ENCODE measurements around the gene PRKCZ.

PRKCZ gene
- total RNA-seq, result 37.8 to 38.5 reads per million in 2 donors

DNA sequence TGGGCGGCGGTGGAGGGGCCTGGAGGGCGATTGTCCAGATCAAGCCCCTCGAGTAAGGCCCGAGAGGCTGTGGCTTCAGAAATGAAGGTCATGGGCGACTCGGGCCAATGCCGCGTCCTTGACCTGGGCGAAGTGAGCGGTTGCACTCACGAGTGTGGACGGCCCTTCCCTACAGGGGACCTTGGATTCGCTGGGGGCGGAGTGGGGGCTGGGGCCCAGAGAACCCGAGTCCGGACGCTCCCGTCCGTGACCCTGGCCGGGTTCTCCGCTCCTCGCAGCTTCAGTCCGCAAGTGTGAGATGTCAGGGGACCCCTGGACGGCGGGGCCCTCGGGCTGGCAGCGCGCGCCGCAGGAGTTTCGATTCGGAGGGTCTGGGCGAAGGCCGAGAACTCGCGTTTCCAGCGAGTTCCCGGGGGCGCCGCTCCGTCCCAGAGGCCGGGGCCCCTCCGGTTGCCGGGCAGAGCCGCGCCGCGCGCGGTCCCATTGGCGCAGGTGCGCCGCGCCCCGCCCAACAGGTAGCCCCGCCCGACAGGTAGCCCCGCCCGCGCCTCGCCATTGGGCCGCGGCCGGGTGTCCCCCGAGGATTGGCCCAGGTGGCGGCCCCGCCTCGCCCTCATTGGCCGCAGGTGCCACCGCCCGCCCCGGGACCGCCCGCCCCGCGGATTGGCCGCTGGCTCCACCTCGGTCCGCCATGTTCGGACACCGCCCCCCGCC is at the start of gene PRKCZ:
Gene PRKCZ (plus strand): TSS at position 694 of the 714 bp plus-strand sequence. CDS start 220 bp downstream, outside the sequence.
- peak; percentile 93 for DNase-seq

DNA sequence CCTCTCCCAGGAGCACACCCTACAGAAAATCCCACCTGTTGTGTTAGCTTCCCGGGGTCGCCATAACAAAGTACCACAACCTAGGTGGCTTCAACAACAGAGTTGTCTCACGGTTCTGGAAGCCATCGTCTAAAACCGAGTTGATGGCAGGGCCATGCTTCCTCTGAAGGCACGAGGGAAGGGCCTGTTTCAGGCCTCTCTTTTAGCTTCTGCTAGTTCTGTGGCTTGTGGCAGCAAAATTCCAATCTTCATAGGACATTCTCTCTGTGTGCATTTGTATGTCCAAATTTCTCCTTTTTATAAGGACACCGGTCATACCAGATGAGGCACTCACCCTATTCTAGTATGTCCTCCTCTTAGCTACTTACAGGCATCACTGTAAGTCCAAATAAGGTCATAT is 49.8 kb upstream of the PRKCZ start:
- DNase-seq, result no peak

DNA sequence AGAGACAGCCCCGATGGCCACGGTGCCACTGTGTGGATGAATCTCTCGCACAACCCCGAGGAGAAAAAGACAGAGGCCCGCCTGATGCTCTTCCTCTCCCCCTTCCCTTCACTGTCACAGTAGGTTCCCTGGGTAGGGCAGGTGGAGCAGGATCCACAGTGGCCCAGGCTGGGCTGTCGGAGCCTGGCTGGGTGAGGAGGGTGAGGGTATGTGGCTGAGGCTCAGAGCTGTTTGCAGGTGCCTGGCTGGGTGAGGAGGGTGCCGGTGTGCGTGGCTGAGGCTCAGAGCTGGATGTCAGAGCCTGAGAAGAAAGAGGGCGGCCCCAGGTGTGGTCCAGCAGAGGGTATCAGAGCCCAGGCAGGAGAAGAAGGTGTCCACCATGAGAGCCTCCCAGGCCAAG is 49.4 kb upstream of the PRKCZ start:
- DNase-seq, result no peak

DNA sequence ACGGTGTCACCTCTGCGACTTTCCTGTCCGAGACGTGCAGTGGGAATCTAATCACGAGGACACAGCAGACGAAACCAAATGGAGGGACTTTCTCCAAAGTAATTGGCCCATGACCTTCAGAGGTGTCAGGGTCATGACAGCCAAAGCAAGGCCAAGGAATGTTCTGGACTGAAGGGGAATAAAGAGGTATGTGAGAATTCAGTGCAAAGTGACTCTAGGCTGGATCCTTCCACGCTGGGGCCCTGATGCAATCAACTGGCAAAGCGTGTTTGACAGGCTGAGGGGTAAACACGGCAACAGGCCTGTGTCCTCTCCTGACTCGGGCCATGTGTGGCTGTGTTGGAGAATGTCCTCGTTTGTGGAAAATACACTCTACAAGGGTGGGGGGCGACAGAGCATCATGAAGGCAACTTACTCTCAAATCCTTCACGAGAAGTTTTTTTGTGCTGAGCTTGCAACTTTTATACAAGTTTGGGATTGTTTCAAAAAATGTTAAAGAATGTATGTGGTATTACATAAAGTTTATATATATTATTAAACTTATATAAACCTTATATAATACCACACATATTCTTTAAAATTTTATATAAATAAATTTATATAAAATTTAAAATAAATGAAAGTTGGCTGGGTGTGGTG is 48.3 kb upstream of the PRKCZ start:
- DNase-seq, result no peak

GRCh38 chr1:2003541-2004131 is 46.6 kb upstream of the PRKCZ start, which contains the start of gene CFAP74:
Gene CFAP74 (minus strand): TSS chr1:2003786. CDS start chr1:1990956, 12,830 bp downstream.
- no peak for DNase-seq

GRCh38 chr1:2004856-2005255 is 45.4 kb upstream of the PRKCZ start:
- no peak for DNase-seq

DNA sequence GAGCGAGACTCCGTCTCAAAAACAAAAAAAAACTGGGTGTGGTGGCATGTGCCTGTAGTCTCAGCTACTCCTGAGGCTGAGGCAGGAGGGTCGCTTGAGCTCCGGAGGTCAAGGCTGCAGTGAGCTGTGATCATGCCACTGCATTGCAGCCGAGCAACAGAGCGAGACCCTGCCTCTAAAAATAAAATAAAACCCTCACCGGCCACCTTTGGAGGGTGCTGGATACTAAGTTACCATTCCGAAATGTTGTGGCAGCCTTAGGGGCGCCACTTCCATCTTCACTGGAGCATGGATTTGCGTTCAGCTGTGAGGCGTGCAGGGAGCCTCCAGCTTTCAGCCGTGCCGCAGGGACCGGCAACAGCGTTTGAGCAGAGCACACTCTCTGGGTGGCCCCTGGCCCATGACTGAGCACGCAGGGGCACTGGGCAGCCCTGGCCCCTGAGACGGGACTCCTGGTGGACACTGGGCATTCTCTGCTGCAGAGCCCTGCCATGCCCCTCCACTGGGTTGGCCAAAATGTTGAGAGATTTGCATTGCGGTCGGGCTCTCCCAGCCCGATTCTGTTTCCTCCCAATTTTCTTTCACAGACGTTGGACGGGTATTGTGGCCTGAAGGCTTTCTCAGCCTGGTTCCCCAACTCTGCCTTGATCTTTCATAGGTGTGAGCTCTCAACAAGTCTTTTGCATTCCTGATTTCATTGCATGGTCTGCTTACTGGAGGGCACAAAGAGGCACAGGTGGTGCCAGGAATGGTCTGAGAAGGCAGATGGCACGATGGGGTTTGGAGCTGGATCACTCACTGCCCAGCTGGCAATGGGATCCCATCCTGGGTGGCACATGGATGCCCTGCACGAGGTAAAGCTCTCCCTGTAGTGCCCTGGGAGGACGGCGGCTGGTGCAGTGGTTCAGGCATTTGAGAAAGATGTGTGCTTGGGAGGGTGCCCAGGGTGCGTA is 40.8 kb upstream of the PRKCZ start:
- no peak for DNase-seq

DNA sequence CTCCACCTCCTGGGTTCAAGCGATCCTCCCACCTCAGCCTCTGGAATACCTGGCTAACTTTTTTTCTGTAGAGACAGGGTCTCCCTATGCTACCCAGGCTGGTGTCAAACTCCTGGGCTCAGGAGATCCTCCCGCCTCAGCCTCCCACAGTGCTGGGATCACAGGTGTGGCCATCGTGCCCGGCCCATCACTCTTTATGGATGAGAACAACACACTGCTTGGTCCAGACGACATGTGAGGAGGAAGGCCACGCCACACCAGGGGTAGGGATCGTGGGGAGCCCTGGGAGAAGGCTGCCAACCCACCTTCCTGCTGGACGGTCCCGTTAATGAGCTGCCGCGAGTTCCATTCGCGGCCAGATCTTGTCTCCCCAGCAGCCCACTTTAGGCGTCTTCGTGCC is 36.0 kb upstream of the PRKCZ start:
- DNase-seq, result no peak

DNA sequence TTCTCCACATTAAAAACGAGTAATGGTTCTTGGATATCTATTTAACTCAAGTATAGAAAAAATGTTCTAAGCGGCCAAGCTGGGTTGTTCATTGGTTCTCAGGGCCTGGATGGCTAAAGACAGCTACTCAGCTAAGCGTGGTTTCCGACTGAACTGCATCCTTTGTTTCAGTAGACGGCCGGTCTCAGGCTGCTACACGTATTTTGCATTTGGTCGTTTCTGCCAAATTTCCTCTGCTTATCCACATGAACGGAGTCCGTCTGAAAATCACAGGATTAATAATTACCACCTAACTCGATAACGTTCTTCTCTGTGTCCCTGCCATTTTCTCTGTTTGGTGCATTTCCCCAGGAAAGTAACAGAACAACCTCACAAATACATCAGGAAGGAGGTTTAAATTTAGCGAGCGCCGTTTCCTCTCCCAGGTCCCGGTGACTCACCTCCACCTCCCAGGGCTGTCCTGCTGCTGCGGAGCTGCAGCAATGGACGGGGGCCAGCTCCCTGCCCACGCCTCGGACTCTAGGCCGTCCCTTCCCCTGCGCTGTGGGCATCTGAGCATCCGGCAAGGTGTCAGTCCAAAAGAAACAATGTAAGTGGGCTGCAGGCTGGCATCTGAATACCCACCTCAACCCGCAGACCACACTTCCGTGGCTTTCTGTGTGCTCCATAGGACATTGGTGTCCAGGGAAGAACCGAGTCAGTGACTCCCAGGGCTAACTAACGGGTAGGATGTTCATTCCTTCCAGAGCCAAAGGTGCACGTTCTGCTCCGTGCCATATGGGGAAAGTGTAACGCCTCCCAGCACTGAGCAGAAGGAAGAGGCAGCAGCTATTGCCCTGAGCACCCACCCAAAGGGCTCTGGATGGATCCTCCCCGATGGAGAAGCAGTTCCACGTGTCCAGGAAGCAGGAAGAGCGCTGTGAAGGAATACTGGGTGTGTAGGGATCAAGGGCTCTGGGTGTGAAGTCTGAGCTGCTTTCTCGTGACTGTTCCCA is 35.2 kb upstream of the PRKCZ start:
- no peak for DNase-seq

DNA sequence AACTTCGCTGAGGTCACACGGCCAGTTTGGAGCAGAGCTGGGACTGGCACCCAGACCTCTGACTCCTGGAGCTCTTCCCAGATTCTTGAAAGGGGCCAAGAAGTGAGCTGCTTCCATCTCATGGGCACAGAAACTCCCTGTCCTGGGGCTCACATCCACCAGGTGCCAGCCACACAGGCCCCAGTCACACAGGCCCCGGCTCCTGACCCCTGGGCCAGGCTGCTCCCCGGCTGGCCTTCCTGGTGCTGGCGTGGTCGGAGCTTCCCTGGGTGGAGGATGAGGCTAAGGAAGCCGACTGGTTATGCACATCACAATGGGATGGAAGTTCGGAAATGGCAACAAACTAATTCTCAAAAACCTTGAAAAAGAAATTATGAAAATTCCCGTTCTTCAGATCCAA is 34.1 kb upstream of the PRKCZ start:
- DNase-seq, result no peak

GRCh38 chr1:2018217-2019171 is 31.7 kb upstream of the PRKCZ start:
- DNase-seq, result no peak

DNA sequence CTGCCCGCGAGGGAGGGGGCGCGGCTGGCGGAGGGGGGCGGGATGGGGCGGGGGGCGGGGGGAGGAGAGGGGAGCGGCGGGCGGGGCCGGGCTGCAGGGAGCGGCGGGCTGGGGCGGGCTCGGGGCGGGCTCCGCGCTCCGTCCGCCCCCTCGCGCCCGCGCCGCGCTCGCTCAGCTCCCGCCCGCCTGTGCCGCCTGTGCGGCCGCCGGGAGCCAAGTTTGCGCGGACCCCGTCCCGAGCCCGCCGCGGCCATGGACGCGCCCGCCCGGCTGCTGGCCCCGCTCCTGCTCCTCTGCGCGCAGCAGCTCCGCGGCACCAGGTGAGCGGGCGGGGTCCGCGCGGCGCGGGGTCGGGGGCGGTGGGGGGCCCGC is 31.1 kb upstream of the PRKCZ start, which contains the start of gene GABRD:
Gene GABRD (plus strand): TSS at position 174 of the 372 bp plus-strand sequence. CDS start 79 bp downstream, at position 253.
- no peak for DNase-seq

DNA sequence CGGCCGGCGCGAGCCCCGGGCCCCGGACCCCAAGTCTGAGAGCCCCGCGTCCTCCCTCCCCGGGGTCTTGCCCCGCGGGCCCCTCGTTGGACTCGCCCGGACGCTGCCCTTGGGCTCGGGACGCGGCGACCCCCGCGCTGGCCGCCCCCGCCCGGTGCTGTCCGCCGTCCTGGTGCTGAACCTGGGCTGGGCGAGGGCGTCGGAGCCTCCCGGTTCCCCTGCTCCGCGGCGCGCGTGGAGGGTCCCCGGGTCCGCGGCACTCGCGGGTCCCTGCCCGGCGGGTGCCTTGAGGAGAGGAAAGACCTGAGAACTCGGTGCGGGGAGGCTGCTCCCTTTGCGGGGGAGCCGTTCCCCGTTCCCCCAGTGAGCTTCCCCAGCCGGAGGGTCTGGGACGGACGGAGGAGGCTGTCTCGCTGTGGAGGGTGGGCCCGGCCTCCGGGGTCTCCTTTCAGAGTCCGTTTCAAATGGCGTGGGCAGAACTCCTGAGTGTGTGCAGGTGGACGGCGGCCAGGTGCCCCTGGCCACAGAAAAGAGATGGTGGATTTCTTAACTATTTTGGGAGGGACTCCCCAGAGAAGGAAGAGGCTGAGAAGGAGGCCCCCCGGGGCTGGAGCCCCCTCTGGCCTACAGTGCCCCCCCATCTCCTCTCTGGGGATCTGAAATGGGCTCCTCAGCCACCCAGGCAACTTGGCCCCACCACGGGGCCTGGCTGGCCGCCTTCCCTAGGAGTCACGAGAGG is 30.5 kb upstream of the PRKCZ start:
- DNase-seq, result no peak

DNA sequence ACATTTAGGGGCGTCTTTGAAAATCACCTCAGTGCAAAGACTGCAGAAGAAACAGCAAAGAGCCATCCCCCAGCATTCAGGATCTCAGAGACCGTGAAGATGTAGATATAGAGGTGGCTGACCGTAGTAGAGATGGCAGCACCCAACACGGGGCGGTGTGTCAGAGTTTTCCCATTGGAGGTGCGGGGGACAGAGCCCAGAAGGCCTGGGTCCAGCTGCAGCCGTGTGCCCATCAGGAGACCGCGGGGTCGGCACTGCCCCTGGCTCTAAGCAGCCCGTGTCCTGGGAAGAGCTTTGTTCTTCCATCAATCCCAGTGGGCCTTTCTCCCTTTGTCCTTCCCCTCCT is 29.9 kb upstream of the PRKCZ start:
- no peak for DNase-seq

DNA sequence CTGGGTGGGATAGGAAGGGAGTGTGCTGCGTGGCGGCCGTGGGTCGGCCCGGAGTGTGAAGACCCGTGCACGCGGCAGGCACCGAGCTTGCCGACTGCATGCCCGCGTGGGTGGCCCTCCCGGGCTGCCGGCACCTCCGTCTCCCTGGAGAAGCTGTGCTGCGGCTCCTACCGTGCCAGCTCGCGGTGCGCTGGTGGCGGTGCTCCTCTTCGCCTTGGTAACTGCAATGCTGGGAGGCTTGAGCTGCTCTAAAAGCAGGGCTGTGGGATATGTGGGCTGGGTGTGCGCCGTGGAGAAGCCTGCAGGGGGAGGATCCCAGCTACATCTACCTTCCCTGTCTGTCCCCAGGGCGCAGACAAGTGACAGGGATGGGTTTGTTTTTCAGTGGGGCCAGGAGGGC is 28.7 kb upstream of the PRKCZ start:
- DNase-seq, result no peak

DNA sequence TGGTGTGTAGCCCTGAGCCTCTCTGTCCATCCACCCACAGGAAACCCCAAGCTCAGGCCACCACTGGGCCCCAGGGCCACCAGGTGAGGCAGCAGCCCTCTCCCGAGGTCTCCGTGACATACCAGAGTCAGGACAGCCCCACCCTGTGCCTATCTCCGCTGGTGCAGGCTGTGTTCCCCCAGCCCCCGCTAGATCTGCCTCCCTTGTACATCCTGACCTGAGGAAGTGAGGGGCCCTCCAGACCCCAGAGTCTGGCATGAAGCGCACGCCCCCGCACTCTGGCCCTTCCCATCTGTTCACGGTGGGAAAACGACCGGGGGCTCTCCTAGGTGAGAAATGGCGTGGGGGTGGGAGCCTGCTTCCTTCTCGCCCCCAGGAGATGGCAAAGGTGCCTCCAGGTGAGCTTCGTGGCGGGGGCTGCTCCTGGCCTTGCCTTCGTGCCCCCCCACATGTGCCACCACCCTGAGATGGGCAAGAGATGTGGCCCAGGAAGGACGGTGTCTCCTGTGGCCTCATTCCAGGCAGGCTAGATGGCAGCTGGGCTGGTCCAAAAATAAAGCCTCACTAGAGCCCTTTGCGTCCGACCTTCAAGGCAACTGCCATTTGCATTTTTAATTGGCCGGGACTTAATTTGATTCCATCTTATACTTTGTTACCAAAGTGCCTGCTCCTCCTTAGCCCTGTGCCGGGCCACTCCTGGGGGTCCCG is 28.0 kb upstream of the PRKCZ start:
- no peak for DNase-seq

DNA sequence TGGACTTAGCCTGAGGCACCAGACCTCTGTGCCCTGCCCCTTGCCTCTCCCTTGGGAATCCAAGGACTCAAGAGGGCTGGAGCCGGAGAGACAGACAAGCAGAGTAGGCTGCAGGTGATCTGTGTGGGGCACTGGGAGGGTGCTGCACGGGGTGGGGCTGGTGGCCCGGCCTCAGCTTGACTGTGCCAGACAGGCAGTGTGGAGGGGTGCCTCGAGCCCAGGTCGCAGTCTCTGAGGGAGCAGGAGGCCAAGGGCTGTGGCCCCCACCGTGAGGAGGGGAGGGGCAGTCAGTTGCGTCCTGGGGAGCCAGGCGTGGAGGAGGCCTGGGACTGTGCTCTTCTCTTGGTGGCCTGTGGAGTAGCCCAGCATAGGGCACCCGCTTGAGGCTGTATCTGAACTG is 27.0 kb upstream of the PRKCZ start:
- DNase-seq, result no peak

- DNase-seq, result no peak
Measured at GRCh38 chr1:2024451-2024850, 25.8 kb upstream of the PRKCZ start.

GRCh38 chr1:2024887-2025286 is 25.3 kb upstream of the PRKCZ start:
- DNase-seq, result no peak

Data from activated gamma-delta T cell (primary cell).